Heart left ventricle (tissue), 13 donors: ENCODE data around the gene AP3S2.

Experiments
- CTCF ChIP-seq, 12 donors: fragments of 200-600 bp; sonication (generic) in 4 of 12; IDR thresholded peaks; one replicate each; pipeline versions ENCODE4 v1.5.0 to v1.8.0; 2018 to 2022; ENCODE audit warnings: antibody characterized with exemption in 12 of 12, mild to moderate bottlenecking in 5 of 12
- POLR2A ChIP-seq, 2 donors: fragments of 450-650 bp; IDR thresholded peaks; one replicate each; pipeline ENCODE4 v1.6.1; 2017; ENCODE audit warnings: antibody characterized with exemption in 2 of 2, mild to moderate bottlenecking in 2 of 2, moderate library complexity in 2 of 2
- donor health status: ischemic (EF 13 %, LVEDD 7.1; RV severe dilation, severe dysfunction).
- donor health status: DM: no; HTN: yes; CAD: no.
- donor health status: DM: no; HTN: no; CAD: no.
- donor health status: ischemic (EF 25% LVEDD 6.9; RV normal size, moderate dysfunction).
- donor health status: ischemic (EF 25% LVEDD 5.7; RV mildly dilated, moderate dysfunction).
- donor health status: ischemic (EF 35%, LVEDD 5.7; RV mildly dilated, moderate dysfunction).
- donor health status: nonischemic (EF 11% LVEDD 7.7; RV severe dilation, severe dysfunction).
- donor health status: DM: yes; HTN: yes; CAD: no.
- donor health status: PGD.
- donor health status: ischemic (EF 29% LVEDD 5.4; RV normal size, mild dysfunction).
- donor health status: nonischemic (EF 23%, LVEDD 6.1; RV moderate dilation, normal function).

GRCh38 chr15:89907289-89907688, 13.5 kb upstream of the AP3S2 start:
- TF ChIP-seq CTCF (IDR thresholded peaks at IDR 0.05) (no peak), POLR2A (IDR thresholded peaks at IDR 0.05) (no peak)
